IMR-90 (cell line): ENCODE results near the gene CHSY3. TPM values are rescaled to one million over a fixed set of nuclear protein-coding genes. Genes with fewer than 3 reads are reported as not detected.

Source experiments
- ATAC-seq: fragments of 200-7000 bp; cut with Tn5 transposase; 2 replicates; pipeline ENCODE4 v1.9.1; 2020; ENCODE audit warnings: low read depth, mild to moderate bottlenecking, moderate library complexity
- BruUV-seq: library from RNA; stranded (reverse); fragments of 400-500 nt; replicated peaks from 2 replicates; lab custom pipeline; 2021; lab: Mats Ljungman, UMichigan
- CTCF ChIA-PET: fragments of 300-600 bp; formaldehyde crosslinking; extraction: SDS; loops from one replicate; lab custom pipeline; 2021; ENCODE audit warnings: antibody characterized with exemption; lab: Yijun Ruan, JAX
- POLR2A ChIA-PET: fragments of 300-600 bp; sonication (Branson Sonifier 250); formaldehyde crosslinking; loops from one replicate; lab custom pipeline; 2022; ENCODE audit warnings: antibody characterized with exemption; ENCODE audit not compliant: unreplicated experiment; lab: Charles Lee
- DNase-seq: peaks from one replicate; pipeline ENCODE4 v3.0.0; 2013
- H2AFZ ChIP-seq: replicated peaks from 2 replicates; pipeline ENCODE3; 2013; ENCODE audit warnings: low read length, mild to moderate bottlenecking; ENCODE audit not compliant: poor library complexity
- H2AK5ac ChIP-seq: 2 replicates; pipeline ENCODE4 v1.6.1; 2013; ENCODE audit warnings: low read depth, low read length, inconsistent platforms
- H2AK9ac ChIP-seq: replicated peaks from 2 replicates; pipeline ENCODE3; 2013; ENCODE audit warnings: mild to moderate bottlenecking, low read depth, low read length, moderate library complexity; ENCODE audit not compliant: poor library complexity
- H2BK120ac ChIP-seq: 2 replicates; pipeline ENCODE4 v1.6.1; 2013; ENCODE audit warnings: low read depth, low read length, inconsistent platforms
- H2BK15ac ChIP-seq: 3 replicates; pipeline ENCODE4 v1.6.1; 2013; ENCODE audit warnings: low read depth, low read length, inconsistent platforms
- H2BK20ac ChIP-seq: 2 replicates; pipeline ENCODE4 v1.6.1; 2013; ENCODE audit warnings: low read depth, mild to moderate bottlenecking, inconsistent platforms, low read length, moderate library complexity
- H2BK5ac ChIP-seq: 2 replicates; pipeline ENCODE4 v1.6.1; 2013; ENCODE audit warnings: mild to moderate bottlenecking, low read depth, low read length, inconsistent platforms; ENCODE audit not compliant: poor library complexity, severe bottlenecking
- H3K14ac ChIP-seq: replicated peaks from 2 replicates; pipeline ENCODE4 v1.6.1; 2013; ENCODE audit warnings: low read depth, low read length, inconsistent platforms
- H3K18ac ChIP-seq: 2 replicates; pipeline ENCODE4 v1.6.1; 2013; ENCODE audit warnings: low read depth, low read length, control low read depth
- H3K23ac ChIP-seq: 2 replicates; pipeline ENCODE4 v1.6.1; 2013; ENCODE audit warnings: low read depth, low read length, inconsistent platforms
- H3K27ac ChIP-seq: 2 replicates; pipeline ENCODE4 v1.5.1; 2013; ENCODE audit warnings: mild to moderate bottlenecking, control low read depth, low read length; ENCODE audit not compliant: insufficient read depth
- H3K27me3 ChIP-seq: 2 replicates; pipeline ENCODE4 v1.6.1; 2013; ENCODE audit warnings: low read length; ENCODE audit not compliant: control insufficient read depth, insufficient read depth
- H3K36me3 ChIP-seq: 2 replicates; pipeline ENCODE4 v1.6.1; 2013; ENCODE audit warnings: low read length, mixed read lengths; ENCODE audit not compliant: control insufficient read depth, insufficient read depth
- H3K4ac ChIP-seq: 2 replicates; pipeline ENCODE4 v1.6.1; 2013; ENCODE audit warnings: low read depth, low read length, inconsistent platforms
- H3K4me1 ChIP-seq: 2 replicates; pipeline ENCODE4 v1.6.1; 2013; ENCODE audit warnings: low read length, mixed read lengths; ENCODE audit not compliant: control insufficient read depth, insufficient read depth
- H3K4me2 ChIP-seq: 2 replicates; pipeline ENCODE4 v1.6.1; 2013; ENCODE audit warnings: low read depth, mild to moderate bottlenecking, control low read depth, low read length, moderate library complexity
- H3K4me3 ChIP-seq: 2 replicates; pipeline ENCODE4 v1.5.1; 2013; ENCODE audit warnings: low read depth, mild to moderate bottlenecking, control low read depth, low read length, moderate library complexity; ENCODE audit not compliant: insufficient read depth
- H3K56ac ChIP-seq: 2 replicates; pipeline ENCODE4 v1.6.1; 2013; ENCODE audit warnings: low read length, inconsistent platforms; ENCODE audit not compliant: insufficient read depth; ENCODE audit errors: extremely low read depth
- H3K79me1 ChIP-seq, 2 experiments: 2 replicates each; pipeline ENCODE4 v1.6.1; 2013; ENCODE audit warnings: low read length in 2 of 2, inconsistent platforms in 1 of 2, low read depth in 1 of 2
- H3K9ac ChIP-seq: 2 replicates; pipeline ENCODE4 v1.6.1; 2013; ENCODE audit warnings: low read depth, low read length, control low read depth
- H3K9me1 ChIP-seq: 2 replicates; pipeline ENCODE4 v1.6.1; 2013; ENCODE audit warnings: low read length, inconsistent platforms; ENCODE audit not compliant: insufficient read depth
- H3K9me3 ChIP-seq: 2 replicates; pipeline ENCODE4 v1.6.1; 2013; ENCODE audit warnings: low read length; ENCODE audit not compliant: control insufficient read depth, insufficient read depth
- H4K20me1 ChIP-seq: 2 replicates; pipeline ENCODE4 v1.6.1; 2013; ENCODE audit warnings: low read length, inconsistent platforms; ENCODE audit not compliant: insufficient read depth
- H4K5ac ChIP-seq: 2 replicates; pipeline ENCODE4 v1.6.1; 2013; ENCODE audit warnings: mild to moderate bottlenecking, low read depth, low read length, control low read depth
- H4K8ac ChIP-seq, 2 experiments: 2 replicates each; pipeline ENCODE4 v1.6.1; 2013; ENCODE audit warnings: low read depth in 2 of 2, low read length in 2 of 2, control low read depth in 1 of 2, inconsistent platforms in 1 of 2
- H4K91ac ChIP-seq: 2 replicates; pipeline ENCODE4 v1.6.1; 2013; ENCODE audit warnings: low read depth, low read length, inconsistent platforms; ENCODE audit not compliant: insufficient read depth
- BHLHE40 ChIP-seq: fragments of 150-350 bp; IDR thresholded peaks from 2 replicates; pipeline ENCODE4 v1.6.1; 2016; ENCODE audit warnings: mild to moderate bottlenecking, low read depth, low read length
- CHD1 ChIP-seq: IDR thresholded peaks from 2 replicates; pipeline ENCODE4 v1.6.1; 2012; ENCODE audit warnings: low read depth, low read length, improper control_type of control experiment
- ELK1 ChIP-seq: fragments of 150-350 bp; IDR thresholded peaks from 2 replicates; pipeline ENCODE4 v1.6.1; 2016; ENCODE audit warnings: low read depth, mild to moderate bottlenecking, low read length, moderate library complexity, borderline replicate concordance
- MAFK ChIP-seq: IDR thresholded peaks from 2 replicates; pipeline ENCODE4 v1.6.1; 2012; ENCODE audit warnings: low read depth, low read length, improper control_type of control experiment
- MAZ ChIP-seq: IDR thresholded peaks from 2 replicates; pipeline ENCODE4 v1.6.1; 2012; ENCODE audit warnings: low read depth, mild to moderate bottlenecking, low read length, improper control_type of control experiment, moderate library complexity, borderline replicate concordance
- MXI1 ChIP-seq: IDR thresholded peaks from 2 replicates; pipeline ENCODE4 v1.6.1; 2012; ENCODE audit warnings: low read depth, mild to moderate bottlenecking, low read length, moderate library complexity, borderline replicate concordance
- NFE2L2 ChIP-seq: fragments of 150-350 bp; IDR thresholded peaks from 2 replicates; pipeline ENCODE4 v1.6.1; 2016; ENCODE audit warnings: low read depth, mild to moderate bottlenecking, low read length
- POLR2A ChIP-seq: IDR thresholded peaks from 2 replicates; pipeline ENCODE4 v1.6.1; 2012; ENCODE audit warnings: mild to moderate bottlenecking, low read depth, low read length
- RCOR1 ChIP-seq: IDR thresholded peaks from 2 replicates; pipeline ENCODE4 v1.6.1; 2012; ENCODE audit warnings: mild to moderate bottlenecking, low read length, improper control_type of control experiment; ENCODE audit not compliant: insufficient replicate concordance
- RFX5 ChIP-seq: IDR thresholded peaks from 2 replicates; pipeline ENCODE4 v1.8.0; 2012; ENCODE audit warnings: low read depth, mild to moderate bottlenecking, low read length, moderate library complexity
- USF2 ChIP-seq: fragments of 150-350 bp; IDR thresholded peaks from 2 replicates; pipeline ENCODE4 v1.6.1; 2017; ENCODE audit warnings: mild to moderate bottlenecking, antibody characterized with exemption, low read length, low read depth
- WGBS, 2 experiments: methylation state at CpG; one replicate each; pipeline versions ENCODE4 v1.1.5 to v1.1.7; 2013; ENCODE audit warnings: missing lambda C conversion rate in 2 of 2; ENCODE audit not compliant: insufficient read length in 1 of 2; ENCODE audit errors: extremely low coverage in 2 of 2; 5-methylcytosine and 5-hydroxymethylcytosine counted together
- dilution Hi-C: fragments of 300-500 bp; cut with HindIII; formaldehyde crosslinking; loops from one replicate; pipeline ENCODE4 v1.14.3; 2018; ENCODE audit warnings: low sequenced_read_pairs; ENCODE audit not compliant: unreplicated experiment
- in situ Hi-C: fragments of 300-500 bp; cut with MboI; formaldehyde crosslinking; loops from 3 replicates; pipeline ENCODE4 v1.14.3; 2019; ENCODE audit warnings: low sequenced_read_pairs, inconsistent platforms, mixed read lengths
- intact Hi-C: fragments of 100-400 bp; cut with micrococcal nuclease; formaldehyde crosslinking; loops from 2 replicates; pipeline ENCODE4 v1.10.0; 2022
- polyA plus RNA-seq, 3 experiments: library from polyadenylated mRNA; depleted of rRNA; stranded (reverse); fragments of >200 nt; gene quantifications; 2 replicates each; pipeline ENCODE4 v1.2.3, GENCODE V29; 2012; ENCODE audit warnings: low replicate concordance in 1 of 3
- total RNA-seq: library from RNA; depleted of rRNA; stranded (reverse); fragments of >200 nt; gene quantifications from 2 replicates; pipeline ENCODE4 v1.2.3, GENCODE V29; 2012

The CHSY3 gene
- total and polyA plus RNA-seq, 2 of the 4 experiments (the other 2 are of a cell fraction), result 0.62 to 1.3 TPM

- no peak overlapping the region for H3K27ac ChIP-seq
- no peak overlapping the region for H3K23ac ChIP-seq
- no peak for ATAC-seq
- BruUV-seq, result no TSS peak
- dilution Hi-C loops (no loop called here), in situ Hi-C loops (no loop called here), intact Hi-C loops (no loop called here)
- no peak overlapping the region for H3K4me2 ChIP-seq
- H3K14ac ChIP-seq, result no peak overlapping the region
- no peak overlapping the region for H3K4ac ChIP-seq
- H2AFZ ChIP-seq, result no peak overlapping the region
- no peaks in the 10 kb centered on the region for H3K79me1 ChIP-seq
- H2BK15ac ChIP-seq, result no peak overlapping the region
- H3K27me3 ChIP-seq, result no peaks in the 10 kb centered on the region
- H3K9ac ChIP-seq, result no peak overlapping the region
- H3K36me3 ChIP-seq, result no peaks in the 10 kb centered on the region
- H2AK9ac ChIP-seq, result no peak overlapping the region
- H2BK5ac ChIP-seq, result no peak overlapping the region
- no peaks in the 10 kb centered on the region for H3K9me1 ChIP-seq
- no peak overlapping the region for H2AK5ac ChIP-seq
- no peaks in the 10 kb centered on the region for H4K20me1 ChIP-seq
- TF ChIP-seq ELK1, result no peak
- no peak for TF ChIP-seq RFX5
- no peak for TF ChIP-seq BHLHE40
- no peak for TF ChIP-seq USF2
- TF ChIP-seq RCOR1, result no peak
- no peak for TF ChIP-seq MAZ
- no peak for TF ChIP-seq MXI1
- TF ChIP-seq POLR2A, result no peak
- no peak for TF ChIP-seq NFE2L2
- no peak for TF ChIP-seq MAFK
- no peak for TF ChIP-seq CHD1
- DNase-seq, result no peak
- H3K4me3 ChIP-seq, result no peak overlapping the region
- H3K9me3 ChIP-seq, result no peaks in the 10 kb centered on the region
- CTCF ChIA-PET, result no interaction called here
- no peaks in the 10 kb centered on the region for H3K4me1 ChIP-seq
- no peak overlapping the region for H4K91ac ChIP-seq
- no peak overlapping the region for H3K18ac ChIP-seq
- H4K5ac ChIP-seq, result no peak overlapping the region
- POLR2A ChIA-PET, result no interaction called here
- WGBS, 2 experiments, result no CpG with 5 or more reads among the region's 3 CpGs
- no peak overlapping the region for H4K8ac ChIP-seq
- H3K56ac ChIP-seq, result no peak overlapping the region
- no peak overlapping the region for H2BK20ac ChIP-seq
- no peak overlapping the region for H2BK120ac ChIP-seq
These were observed 160.2 kb downstream of the CHSY3 start for GRCh38 chr5:130064484-130064883.
